Right lobe of liver (tissue), 4 donors: ENCODE measurements around the gene PEAK3.

Source experiments
- POLR2A ChIP-seq: fragments of 450-650 bp; IDR thresholded peaks from one replicate; pipeline ENCODE4 v1.6.1; 2017; ENCODE audit warnings: antibody characterized with exemption, mild to moderate bottlenecking
- TF ChIP-seq, protein P1 (sequence below), 4 donors: fragments of 200-600 bp in 3 of 4; fragments of 450-650 bp in 1 of 4; IDR thresholded peaks; one replicate each; pipeline versions ENCODE4 v1.5.1 to v1.8.0; 2016 to 2022; ENCODE audit warnings: antibody characterized with exemption in 4 of 4, mild to moderate bottlenecking in 2 of 4
- donor health status: DM: no; HTN: no; CAD: no.
- donor health status: DM: no; HTN: no; CAD: no.
- donor health status: DM: no; HTN: yes; CAD: no.

DNA sequence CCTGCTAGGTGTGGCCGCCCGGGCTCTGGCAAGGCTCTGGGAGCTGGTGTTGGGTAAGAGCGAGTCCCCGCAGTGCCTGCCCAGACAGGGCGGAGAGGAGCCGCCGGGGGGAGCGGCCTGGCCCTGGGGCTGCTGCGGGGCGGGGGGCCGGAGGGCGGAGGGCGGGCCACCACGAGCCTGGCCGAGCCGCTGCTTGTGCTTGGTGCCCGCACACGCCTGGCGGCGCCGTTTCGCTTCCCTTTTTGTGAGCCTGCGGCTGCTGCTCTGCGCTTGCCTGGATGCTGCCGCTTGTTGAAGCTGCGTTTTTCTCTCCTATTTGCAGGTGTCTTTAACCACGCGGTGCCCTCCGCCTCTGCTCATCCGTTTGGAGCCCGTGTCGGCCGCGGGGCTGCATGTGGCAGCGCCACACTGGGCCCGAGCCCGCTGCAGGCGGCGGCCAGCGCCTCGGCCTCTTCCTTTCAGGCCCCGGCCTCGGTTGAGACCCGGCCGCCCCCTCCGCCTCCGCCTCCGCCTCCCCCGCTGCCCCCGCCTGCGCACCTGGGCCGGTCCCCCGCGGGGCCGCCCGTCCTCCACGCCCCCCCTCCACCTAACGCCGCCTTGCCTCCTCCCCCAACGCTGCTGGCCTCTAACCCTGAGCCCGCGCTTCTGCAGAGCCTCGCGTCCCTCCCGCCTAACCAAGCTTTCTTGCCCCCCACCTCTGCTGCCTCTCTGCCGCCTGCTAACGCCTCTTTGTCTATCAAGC is 54.4 kb downstream of the PEAK3 start:
- TF ChIP-seq, protein P1, sequence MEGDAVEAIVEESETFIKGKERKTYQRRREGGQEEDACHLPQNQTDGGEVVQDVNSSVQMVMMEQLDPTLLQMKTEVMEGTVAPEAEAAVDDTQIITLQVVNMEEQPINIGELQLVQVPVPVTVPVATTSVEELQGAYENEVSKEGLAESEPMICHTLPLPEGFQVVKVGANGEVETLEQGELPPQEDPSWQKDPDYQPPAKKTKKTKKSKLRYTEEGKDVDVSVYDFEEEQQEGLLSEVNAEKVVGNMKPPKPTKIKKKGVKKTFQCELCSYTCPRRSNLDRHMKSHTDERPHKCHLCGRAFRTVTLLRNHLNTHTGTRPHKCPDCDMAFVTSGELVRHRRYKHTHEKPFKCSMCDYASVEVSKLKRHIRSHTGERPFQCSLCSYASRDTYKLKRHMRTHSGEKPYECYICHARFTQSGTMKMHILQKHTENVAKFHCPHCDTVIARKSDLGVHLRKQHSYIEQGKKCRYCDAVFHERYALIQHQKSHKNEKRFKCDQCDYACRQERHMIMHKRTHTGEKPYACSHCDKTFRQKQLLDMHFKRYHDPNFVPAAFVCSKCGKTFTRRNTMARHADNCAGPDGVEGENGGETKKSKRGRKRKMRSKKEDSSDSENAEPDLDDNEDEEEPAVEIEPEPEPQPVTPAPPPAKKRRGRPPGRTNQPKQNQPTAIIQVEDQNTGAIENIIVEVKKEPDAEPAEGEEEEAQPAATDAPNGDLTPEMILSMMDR (IDR thresholded peaks at IDR 0.05) = no peak
- TF ChIP-seq POLR2A = no peak
